Smooth muscle cell (in vitro differentiated cells): ENCODE measurements around the gene UFD1. TPM values are rescaled to one million over a fixed set of nuclear protein-coding genes. Genes with fewer than 3 reads are reported as not detected.

Source experiments
- DNase-seq: peaks from one replicate; lab custom pipeline; 2025; ENCODE audit not compliant: unreplicated experiment; lab: John Stamatoyannopoulos, UW
- H2AFZ ChIP-seq: fragments of 200-600 bp; sonication (generic); 2 replicates; pipeline ENCODE4 v1.6.0; 2016; ENCODE audit warnings: antibody characterized with exemption, low read depth, mild to moderate bottlenecking
- H3F3A ChIP-seq: fragments of 200-600 bp; sonication (generic); 2 replicates; pipeline ENCODE4 v1.6.0; 2017; ENCODE audit warnings: antibody characterized with exemption, low read depth
- H3K27ac ChIP-seq: fragments of 200-600 bp; sonication (generic); 2 replicates; pipeline ENCODE4 v1.5.1; 2016; ENCODE audit warnings: low read depth, mild to moderate bottlenecking
- H3K27me3 ChIP-seq: fragments of 200-600 bp; sonication (generic); 2 replicates; pipeline ENCODE4 v1.6.1; 2016; ENCODE audit warnings: low read depth, mild to moderate bottlenecking
- H3K36me3 ChIP-seq: fragments of 200-600 bp; sonication (generic); 2 replicates; pipeline ENCODE4 v1.5.1; 2016; ENCODE audit warnings: low read depth
- H3K4me1 ChIP-seq: fragments of 200-600 bp; sonication (generic); 2 replicates; pipeline ENCODE4 v1.5.1; 2016; ENCODE audit warnings: low read depth
- H3K4me2 ChIP-seq: fragments of 200-600 bp; sonication (generic); 2 replicates; pipeline ENCODE4 v1.6.0; 2016; ENCODE audit warnings: mild to moderate bottlenecking
- H3K4me3 ChIP-seq: fragments of 200-600 bp; sonication (generic); 2 replicates; pipeline ENCODE4 v1.5.1; 2016; ENCODE audit warnings: mild to moderate bottlenecking
- H3K79me2 ChIP-seq: fragments of 200-600 bp; sonication (generic); 2 replicates; pipeline ENCODE4 v1.6.0; 2016; ENCODE audit warnings: low read depth, mild to moderate bottlenecking
- H3K9ac ChIP-seq: fragments of 200-600 bp; sonication (generic); 2 replicates; pipeline ENCODE4 v1.6.0; 2016; ENCODE audit warnings: low read depth
- H3K9me3 ChIP-seq: fragments of 200-600 bp; sonication (generic); replicated peaks from 2 replicates; pipeline ENCODE4 v1.5.1; 2016; ENCODE audit warnings: low read depth
- H4K20me1 ChIP-seq: fragments of 200-600 bp; sonication (generic); 2 replicates; pipeline ENCODE4 v1.6.0; 2016; ENCODE audit warnings: low read depth
- WGBS: methylation state at CpG from one replicate; pipeline ENCODE4 v1.1.7; 2016; ENCODE audit warnings: low lambda C conversion rate; 5-methylcytosine and 5-hydroxymethylcytosine counted together
- polyA plus RNA-seq: library from polyadenylated mRNA; unstranded; fragments of >200 nt; fragmentation: Nextera tagmentation; extraction: Ambion mirVana; gene quantifications from 2 replicates; pipeline ENCODE4 v1.2.1, GENCODE V29; 2016
- total RNA-seq: library from RNA; depleted of rRNA; stranded (reverse); fragments of >200 nt; gene quantifications from 2 replicates; pipeline ENCODE4 v1.2.3, GENCODE V29; 2014
- TF ChIP-seq, protein P1 (sequence below): fragments of 200-600 bp; sonication (generic); IDR thresholded peaks from 2 replicates; pipeline ENCODE4 v1.5.1; 2017; ENCODE audit warnings: borderline replicate concordance, mild to moderate bottlenecking, antibody characterized with exemption; ENCODE audit not compliant: insufficient read depth, poor library complexity, severe bottlenecking

The UFD1 gene
- total and polyA plus RNA-seq, 2 experiments from 2014 or later: 48.1 to 111 TPM

DNA sequence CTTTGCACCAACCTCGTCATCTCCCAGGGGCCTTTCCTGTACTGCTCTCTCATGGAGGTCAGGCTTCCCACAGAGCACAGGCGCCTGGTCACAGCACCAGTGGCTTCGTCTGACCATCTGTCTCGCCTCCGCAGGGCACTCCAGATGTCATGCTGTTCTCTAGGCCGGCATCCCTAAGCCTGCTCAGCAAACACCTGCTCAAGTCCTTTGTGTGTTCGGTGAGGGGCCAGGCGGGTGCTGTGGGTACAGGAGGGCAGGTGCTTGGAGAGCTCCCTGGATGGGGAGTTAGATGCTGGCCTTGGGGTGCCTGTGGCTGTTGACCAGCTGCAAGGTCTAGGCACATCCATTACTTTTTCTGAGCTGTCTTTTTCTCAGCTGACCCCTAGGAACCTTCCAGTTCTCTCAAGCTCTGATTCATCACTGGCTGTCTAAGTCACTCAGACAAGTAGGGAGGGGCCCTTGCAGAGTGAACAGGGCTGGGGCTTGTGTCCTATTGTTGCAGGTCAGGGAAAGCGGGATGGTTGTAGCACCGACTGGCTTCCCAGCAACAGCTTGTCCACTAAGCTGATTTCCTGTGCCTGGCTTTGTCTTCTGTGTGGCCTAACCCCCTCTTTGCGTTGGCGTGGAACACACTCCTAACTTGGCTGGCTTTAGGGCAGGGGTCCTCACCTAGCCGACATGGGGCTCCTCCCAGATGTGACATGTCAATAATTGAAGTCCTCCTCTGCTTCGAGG lies 36.0 kb upstream of the UFD1 start:
- no peak overlapping the region for H3K9ac ChIP-seq
- H3K36me3 ChIP-seq: no peaks in the 10 kb centered on the region
- no peaks in the 10 kb centered on the region for H4K20me1 ChIP-seq
- no peak overlapping the region for H3K4me3 ChIP-seq
- no peaks in the 10 kb centered on the region for H3K4me1 ChIP-seq
- H3K79me2 ChIP-seq: no peaks in the 10 kb centered on the region
- no peak for DNase-seq
- H3K27ac ChIP-seq: no peak overlapping the region
- no peaks in the 10 kb centered on the region for H3F3A ChIP-seq
- no peak overlapping the region for H3K4me2 ChIP-seq
- H2AFZ ChIP-seq: no peak overlapping the region
- no peaks in the 10 kb centered on the region for H3K27me3 ChIP-seq
- no peaks in the 10 kb centered on the region for H3K9me3 ChIP-seq
- TF ChIP-seq, protein P1, sequence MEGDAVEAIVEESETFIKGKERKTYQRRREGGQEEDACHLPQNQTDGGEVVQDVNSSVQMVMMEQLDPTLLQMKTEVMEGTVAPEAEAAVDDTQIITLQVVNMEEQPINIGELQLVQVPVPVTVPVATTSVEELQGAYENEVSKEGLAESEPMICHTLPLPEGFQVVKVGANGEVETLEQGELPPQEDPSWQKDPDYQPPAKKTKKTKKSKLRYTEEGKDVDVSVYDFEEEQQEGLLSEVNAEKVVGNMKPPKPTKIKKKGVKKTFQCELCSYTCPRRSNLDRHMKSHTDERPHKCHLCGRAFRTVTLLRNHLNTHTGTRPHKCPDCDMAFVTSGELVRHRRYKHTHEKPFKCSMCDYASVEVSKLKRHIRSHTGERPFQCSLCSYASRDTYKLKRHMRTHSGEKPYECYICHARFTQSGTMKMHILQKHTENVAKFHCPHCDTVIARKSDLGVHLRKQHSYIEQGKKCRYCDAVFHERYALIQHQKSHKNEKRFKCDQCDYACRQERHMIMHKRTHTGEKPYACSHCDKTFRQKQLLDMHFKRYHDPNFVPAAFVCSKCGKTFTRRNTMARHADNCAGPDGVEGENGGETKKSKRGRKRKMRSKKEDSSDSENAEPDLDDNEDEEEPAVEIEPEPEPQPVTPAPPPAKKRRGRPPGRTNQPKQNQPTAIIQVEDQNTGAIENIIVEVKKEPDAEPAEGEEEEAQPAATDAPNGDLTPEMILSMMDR: no peak
- WGBS: 99% methylated on average over 14 of the region's 14 CpGs

DNA sequence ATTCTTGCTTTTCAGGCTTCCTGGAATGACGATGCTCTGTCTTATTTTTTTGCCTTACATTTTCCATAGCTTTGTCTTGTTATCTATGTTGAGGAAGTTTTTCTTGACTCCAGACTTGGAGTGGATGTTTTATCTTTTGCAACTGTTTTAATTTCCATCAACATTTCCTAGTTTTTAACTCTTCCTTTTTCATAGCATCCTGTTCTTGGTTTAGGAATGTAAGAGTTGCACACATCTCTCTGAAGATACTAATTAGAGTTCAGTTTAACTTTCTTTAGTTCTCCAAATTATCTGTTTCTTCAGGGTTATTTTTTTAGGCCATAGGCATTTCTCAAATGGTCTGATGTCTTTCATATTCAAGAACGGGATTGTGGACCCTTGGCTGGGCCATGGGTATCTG lies 34.8 kb upstream of the UFD1 start:
- H3K9me3 ChIP-seq: no peaks in the 10 kb centered on the region
- WGBS: 51% methylated on average over 2 of the region's 2 CpGs

GRCh38 chr22:19510919-19511341 lies 31.9 kb upstream of the UFD1 start:
- Histone ChIP-seq H3K4me2 (no peak overlapping the region), H2AFZ (no peak overlapping the region), H3F3A (no peaks in the 10 kb centered on the region), H3K9me3 (no peaks in the 10 kb centered on the region), H3K27ac (no peak overlapping the region), H3K27me3 (no peaks in the 10 kb centered on the region), H3K79me2 (no peaks in the 10 kb centered on the region), H3K36me3 (no peaks in the 10 kb centered on the region), H3K4me3 (no peak overlapping the region), H4K20me1 (no peaks in the 10 kb centered on the region), H3K9ac (no peak overlapping the region), H3K4me1 (no peaks in the 10 kb centered on the region)
- WGBS: 100% methylated on average over 2 of the region's 2 CpGs
- DNase-seq: no peak
- TF ChIP-seq, protein P1: no peak

More for the DNA sequence above, 34.8 kb upstream of the UFD1 start:
- H3K27ac ChIP-seq: no peak overlapping the region
- no peak overlapping the region for H3K4me2 ChIP-seq
- H3K9ac ChIP-seq: no peak overlapping the region
- H3K4me1 ChIP-seq: no peaks in the 10 kb centered on the region
- H3K27me3 ChIP-seq: no peaks in the 10 kb centered on the region
- H3K4me3 ChIP-seq: no peak overlapping the region
- no peak for DNase-seq
- no peaks in the 10 kb centered on the region for H3K36me3 ChIP-seq
- TF ChIP-seq, protein P1: no peak
- H3F3A ChIP-seq: no peaks in the 10 kb centered on the region
- no peak overlapping the region for H2AFZ ChIP-seq
- H3K79me2 ChIP-seq: no peaks in the 10 kb centered on the region
- no peaks in the 10 kb centered on the region for H4K20me1 ChIP-seq

GRCh38 chr22:19509923-19510322 lies 30.9 kb upstream of the UFD1 start:
- no peak overlapping the region for H2AFZ ChIP-seq
- no peak overlapping the region for H3K4me2 ChIP-seq
- no peaks in the 10 kb centered on the region for H3K79me2 ChIP-seq
- no peak overlapping the region for H3K9ac ChIP-seq
- no peak overlapping the region for H3K27ac ChIP-seq
- H3K4me3 ChIP-seq: no peak overlapping the region
- H4K20me1 ChIP-seq: no peaks in the 10 kb centered on the region
- H3K36me3 ChIP-seq: no peaks in the 10 kb centered on the region
- no peaks in the 10 kb centered on the region for H3K4me1 ChIP-seq
- TF ChIP-seq, protein P1: no peak
- H3F3A ChIP-seq: no peaks in the 10 kb centered on the region
- DNase-seq: no peak
- H3K27me3 ChIP-seq: no peaks in the 10 kb centered on the region
- 96% methylated on average over 2 of the region's 2 CpGs for WGBS
- H3K9me3 ChIP-seq: no peaks in the 10 kb centered on the region
